ENCODE data around the gene FAM110D. TPM values are rescaled to one million over a fixed set of nuclear protein-coding genes. Genes with fewer than 3 reads are reported as not detected.

FAM110D gene
- polyA plus RNA-seq, 1 of the 3 experiments (the other 2 are of a cell fraction), result 0.64 TPM

- no peak within 1 kb of the TSS for H2AFZ ChIP-seq (ENCODE audit: low read depth)
- H3K27ac ChIP-seq (ENCODE audit: low read depth in 2 of 2, low read length in 1 of 2), result no peak within 1 kb of the TSS
- no peak for DNase-seq
- no peaks in the 10 kb centered on the region for H3K36me3 ChIP-seq (replicated peaks in 1 of 2; ENCODE audit: control insufficient read depth in 1 of 2, insufficient read depth in 2 of 2, low read length in 1 of 2)
- H3K9me2 ChIP-seq, result no peaks in the 10 kb centered on the region
- no peaks in the 10 kb centered on the region for H3K79me2 ChIP-seq (ENCODE audit: insufficient read depth)
- H3K9me3 ChIP-seq, result no peaks in the 10 kb centered on the region
- CTCF ChIA-PET, result interaction anchor here (1.9 kb wide), 1 partner anchor 12 kb away, joined by 4 read pairs; no protein-coding TSS in a partner anchor
- H3K27me3 ChIP-seq (ENCODE audit: insufficient read depth), result no peaks in the 10 kb centered on the region; the same call in 1 of the 2 replicates
- TF ChIP-seq POLR2AphosphoS5 (IDR thresholded peaks at IDR 0.05; ENCODE audit: low read depth, low read length), result no peak
- TF ChIP-seq, protein P1, sequence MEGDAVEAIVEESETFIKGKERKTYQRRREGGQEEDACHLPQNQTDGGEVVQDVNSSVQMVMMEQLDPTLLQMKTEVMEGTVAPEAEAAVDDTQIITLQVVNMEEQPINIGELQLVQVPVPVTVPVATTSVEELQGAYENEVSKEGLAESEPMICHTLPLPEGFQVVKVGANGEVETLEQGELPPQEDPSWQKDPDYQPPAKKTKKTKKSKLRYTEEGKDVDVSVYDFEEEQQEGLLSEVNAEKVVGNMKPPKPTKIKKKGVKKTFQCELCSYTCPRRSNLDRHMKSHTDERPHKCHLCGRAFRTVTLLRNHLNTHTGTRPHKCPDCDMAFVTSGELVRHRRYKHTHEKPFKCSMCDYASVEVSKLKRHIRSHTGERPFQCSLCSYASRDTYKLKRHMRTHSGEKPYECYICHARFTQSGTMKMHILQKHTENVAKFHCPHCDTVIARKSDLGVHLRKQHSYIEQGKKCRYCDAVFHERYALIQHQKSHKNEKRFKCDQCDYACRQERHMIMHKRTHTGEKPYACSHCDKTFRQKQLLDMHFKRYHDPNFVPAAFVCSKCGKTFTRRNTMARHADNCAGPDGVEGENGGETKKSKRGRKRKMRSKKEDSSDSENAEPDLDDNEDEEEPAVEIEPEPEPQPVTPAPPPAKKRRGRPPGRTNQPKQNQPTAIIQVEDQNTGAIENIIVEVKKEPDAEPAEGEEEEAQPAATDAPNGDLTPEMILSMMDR (IDR thresholded peaks at IDR 0.05), result peak; percentile 28
- no peak for TF ChIP-seq IRF3 (IDR thresholded peaks at IDR 0.05; ENCODE audit: low read depth, low read length)
- no peak within 1 kb of the TSS for H3K4me2 ChIP-seq
- H4K20me1 ChIP-seq (ENCODE audit: insufficient read depth), result no peaks in the 10 kb centered on the region
- no peak within 1 kb of the TSS; a peak in 1 of 4 replicates for H3K4me3 ChIP-seq (ENCODE audit: low read depth in 2 of 2, low read length in 1 of 2)
- no peak within 1 kb of the TSS for H3K9ac ChIP-seq
- no peaks in the 10 kb centered on the region for H3F3A ChIP-seq (replicated peaks; ENCODE audit: insufficient read depth)
- no peaks in the 10 kb centered on the region for H3K4me1 ChIP-seq (ENCODE audit: control insufficient read depth in 1 of 2, insufficient read depth in 2 of 2, low read depth in 1 of 2, low read length in 1 of 2)
- POLR2A ChIA-PET, result no interaction called here
- 73% methylated on average over 16 of the region's 16 CpGs for WGBS (ENCODE audit: low lambda C conversion rate)
These were observed 31.6 kb downstream of the FAM110D start, which contains the start of gene CATSPER4 for GRCh38 chr1:26190373-26190987. Gene CATSPER4 (plus strand): TSS chr1:26190602. CDS start chr1:26190628, 26 bp downstream.

- Histone ChIP-seq H3K79me2 (ENCODE audit: insufficient read depth) (no peaks in the 10 kb centered on the region), H3K9me2 (no peaks in the 10 kb centered on the region), H4K20me1 (ENCODE audit: insufficient read depth) (no peaks in the 10 kb centered on the region), H3F3A (replicated peaks; ENCODE audit: insufficient read depth) (no peaks in the 10 kb centered on the region), H3K27ac (ENCODE audit: low read depth in 2 of 2, low read length in 1 of 2) (no peak overlapping the region), H3K36me3 (replicated peaks in 1 of 2; ENCODE audit: control insufficient read depth in 1 of 2, insufficient read depth in 2 of 2, low read length in 1 of 2) (no peaks in the 10 kb centered on the region), H3K9ac (no peak overlapping the region), H3K4me1 (ENCODE audit: control insufficient read depth in 1 of 2, insufficient read depth in 2 of 2, low read depth in 1 of 2, low read length in 1 of 2) (no peaks in the 10 kb centered on the region), H2AFZ (ENCODE audit: low read depth) (no peak overlapping the region), H3K4me3 (ENCODE audit: low read depth in 2 of 2, low read length in 1 of 2) (no peak overlapping the region), H3K9me3 (no peaks in the 10 kb centered on the region), H3K4me2 (no peak overlapping the region), H3K27me3 (ENCODE audit: insufficient read depth) (no peaks in the 10 kb centered on the region; the same call in 1 of the 2 replicates)
- ChIA-PET POLR2A (no interaction called here), CTCF (no interaction called here)
- WGBS (ENCODE audit: low lambda C conversion rate), result 51% methylated on average over 3 of the region's 3 CpGs
- no peak for DNase-seq
- no peak for TF ChIP-seq GATA2 (CRISPR knock-in tag; IDR thresholded peaks at IDR 0.05)
- TF ChIP-seq ELF1 (IDR thresholded peaks at IDR 0.05), result no peak
- TF ChIP-seq TAF1 (IDR thresholded peaks at IDR 0.05; ENCODE audit: borderline replicate concordance, low read depth, low read length), result no peak
- TF ChIP-seq CHD2 (IDR thresholded peaks at IDR 0.05; ENCODE audit: low read length, partially characterized antibody), result no peak
- TF ChIP-seq PBX3 (IDR thresholded peaks at IDR 0.05), result no peak
- no peak for TF ChIP-seq RXRA (IDR thresholded peaks at IDR 0.05; ENCODE audit: borderline replicate concordance, low read depth)
- no peak for TF ChIP-seq FOSL2 (IDR thresholded peaks at IDR 0.05; ENCODE audit: borderline replicate concordance, low read depth)
- TF ChIP-seq GABPA (IDR thresholded peaks at IDR 0.05; ENCODE audit: low read depth), result no peak
These were observed 32.9 kb downstream of the FAM110D start for GRCh38 chr1:26191739-26192138.
